Measurements from ENCODE around the gene CHST15. TPM values are rescaled to one million over a fixed set of nuclear protein-coding genes. Genes with fewer than 3 reads are reported as not detected.

The CHST15 gene
- total and polyA plus RNA-seq, 2 experiments from 2014 or later: 0.92 to 1.9 TPM

GRCh38 chr10:124025660-124026588, 67.5 kb downstream of the CHST15 start:
- H3K27me3 ChIP-seq: peaks cover 4% of the 10 kb centered on the region
- no peak overlapping the region for H3K4me3 ChIP-seq
- no peaks in the 10 kb centered on the region for H3K36me3 ChIP-seq
- peak; percentile 47 to 51 for DNase-seq (ENCODE audit: low read depth in 1 of 2, low spot score in 1 of 2)
- H3K27ac ChIP-seq: no peak overlapping the region
- TF ChIP-seq CTCF (IDR thresholded peaks at IDR 0.05; ENCODE audit: low read depth, low read length): no peak
- no peaks in the 10 kb centered on the region for H3K4me1 ChIP-seq (ENCODE audit: low read depth)
- H3K9me3 ChIP-seq (ENCODE audit: low read depth): no peaks in the 10 kb centered on the region

- H3K9me3 ChIP-seq (ENCODE audit: low read depth): no peaks in the 10 kb centered on the region
- H3K36me3 ChIP-seq: no peaks in the 10 kb centered on the region
- no peak overlapping the region for H3K4me3 ChIP-seq
- TF ChIP-seq CTCF (IDR thresholded peaks at IDR 0.05; ENCODE audit: low read depth, low read length): no peak
- H3K27ac ChIP-seq: no peak overlapping the region
- H3K4me1 ChIP-seq (ENCODE audit: low read depth): no peaks in the 10 kb centered on the region
- no peak for DNase-seq (ENCODE audit: low read depth in 1 of 2, low spot score in 1 of 2)
- H3K27me3 ChIP-seq: peaks cover 8% of the 10 kb centered on the region
Measured at GRCh38 chr10:124025152-124025551, 68.2 kb downstream of the CHST15 start.

GRCh38 chr10:124022066-124022465, 71.3 kb downstream of the CHST15 start:
- Histone ChIP-seq H3K4me1 (ENCODE audit: low read depth) (no peaks in the 10 kb centered on the region), H3K27me3 (peaks cover 8% of the 10 kb centered on the region), H3K36me3 (no peaks in the 10 kb centered on the region), H3K27ac (no peak overlapping the region), H3K9me3 (ENCODE audit: low read depth) (no peaks in the 10 kb centered on the region), H3K4me3 (no peak overlapping the region)
- DNase-seq (ENCODE audit: low read depth in 1 of 2, low spot score in 1 of 2): no peak
- no peak for TF ChIP-seq CTCF (IDR thresholded peaks at IDR 0.05; ENCODE audit: low read depth, low read length)

GRCh38 chr10:124020981-124021815, 72.2 kb downstream of the CHST15 start:
- H3K36me3 ChIP-seq: no peaks in the 10 kb centered on the region
- no peaks in the 10 kb centered on the region for H3K4me1 ChIP-seq (ENCODE audit: low read depth)
- H3K4me3 ChIP-seq: no peak overlapping the region
- H3K27me3 ChIP-seq: peaks cover 8% of the 10 kb centered on the region
- DNase-seq (ENCODE audit: low read depth in 1 of 2, low spot score in 1 of 2): no peak
- no peaks in the 10 kb centered on the region for H3K9me3 ChIP-seq (ENCODE audit: low read depth)
- TF ChIP-seq CTCF (IDR thresholded peaks at IDR 0.05; ENCODE audit: low read depth, low read length): no peak
- H3K27ac ChIP-seq: no peak overlapping the region

- DNase-seq (ENCODE audit: low read depth in 1 of 2, low spot score in 1 of 2): peak in 1 of 2 donors; percentile 33
- Histone ChIP-seq H3K27me3 (peaks cover 8% of the 10 kb centered on the region), H3K9me3 (ENCODE audit: low read depth) (no peaks in the 10 kb centered on the region), H3K4me1 (ENCODE audit: low read depth) (no peaks in the 10 kb centered on the region), H3K27ac (no peak overlapping the region), H3K36me3 (no peaks in the 10 kb centered on the region), H3K4me3 (no peak overlapping the region)
- TF ChIP-seq CTCF (IDR thresholded peaks at IDR 0.05; ENCODE audit: low read depth, low read length): no peak
Measured at GRCh38 chr10:124019886-124020797, 73.3 kb downstream of the CHST15 start.
